Astrocyte (in vitro differentiated cells and primary cell): Measurements from ENCODE around the gene PUS10. TPM values are rescaled to one million over a fixed set of nuclear protein-coding genes. Genes with fewer than 3 reads are reported as not detected.

Experiments used
- DNase-seq: peaks from one replicate; pipeline ENCODE4 v3.0.0-alpha.2; 2010; ENCODE audit warnings: low read depth
- FAIRE-seq: peaks from 2 replicates; lab custom pipeline; 2011; peaks lifted over from hg19 to GRCh38; lab: Jason Lieb, UNC
- H2AFZ ChIP-seq: 2 replicates; pipeline ENCODE4 v1.6.0; 2012; ENCODE audit warnings: low read depth, low read length, inconsistent platforms
- H3K27ac ChIP-seq: 2 replicates; pipeline ENCODE4 v1.5.1; 2011; ENCODE audit warnings: low read depth, low read length, inconsistent platforms
- H3K27me3 ChIP-seq: 2 replicates; pipeline ENCODE4 v1.6.0; 2011; ENCODE audit warnings: low read length, inconsistent platforms; ENCODE audit not compliant: insufficient read depth
- H3K36me3 ChIP-seq: 2 replicates; pipeline ENCODE4 v1.5.1; 2011; ENCODE audit warnings: low read length, inconsistent platforms; ENCODE audit not compliant: insufficient read depth
- H3K4me1 ChIP-seq: 2 replicates; pipeline ENCODE4 v1.5.1; 2011; ENCODE audit warnings: low read length, inconsistent platforms; ENCODE audit not compliant: insufficient read depth
- H3K4me2 ChIP-seq: 2 replicates; pipeline ENCODE4 v1.6.0; 2012; ENCODE audit warnings: low read length, inconsistent platforms
- H3K4me3 ChIP-seq: 2 replicates; pipeline ENCODE4 v1.5.1; 2011; ENCODE audit warnings: low read depth, mild to moderate bottlenecking, low read length, inconsistent platforms; ENCODE audit not compliant: insufficient read depth
- H3K79me2 ChIP-seq: 2 replicates; pipeline ENCODE4 v1.6.0; 2012; ENCODE audit warnings: mild to moderate bottlenecking, low read length, inconsistent platforms; ENCODE audit not compliant: insufficient read depth
- H3K9ac ChIP-seq: 2 replicates; pipeline ENCODE4 v1.6.0; 2012; ENCODE audit warnings: mild to moderate bottlenecking, low read length, inconsistent platforms
- H3K9me3 ChIP-seq: 2 replicates; pipeline ENCODE4 v1.5.1; 2012; ENCODE audit warnings: low read depth, mild to moderate bottlenecking, low read length, inconsistent platforms; ENCODE audit not compliant: insufficient read depth
- H4K20me1 ChIP-seq: 2 replicates; pipeline ENCODE4 v1.6.0; 2012; ENCODE audit warnings: low read length, inconsistent platforms; ENCODE audit not compliant: insufficient read depth
- H3K27ac Mint-ChIP-seq: one replicate; pipeline ENCODE4 v1.8.0; 2021; ENCODE audit warnings: mild to moderate bottlenecking, mixed read lengths; ENCODE audit not compliant: unreplicated experiment
- H3K27me3 Mint-ChIP-seq: one replicate; pipeline ENCODE4 v1.8.0; 2021; ENCODE audit warnings: low read depth, mixed read lengths; ENCODE audit not compliant: unreplicated experiment
- H3K36me3 Mint-ChIP-seq: one replicate; pipeline ENCODE4 v1.8.0; 2021; ENCODE audit warnings: low read depth, mixed read lengths; ENCODE audit not compliant: unreplicated experiment
- H3K4me1 Mint-ChIP-seq: one replicate; pipeline ENCODE4 v1.8.0; 2021; ENCODE audit warnings: low read depth, mixed read lengths; ENCODE audit not compliant: unreplicated experiment
- H3K4me3 Mint-ChIP-seq: one replicate; pipeline ENCODE4 v1.8.0; 2021; ENCODE audit warnings: mild to moderate bottlenecking, moderate library complexity, mixed read lengths; ENCODE audit not compliant: unreplicated experiment
- H3K9me3 Mint-ChIP-seq: one replicate; pipeline ENCODE4 v1.8.0; 2021; ENCODE audit warnings: mild to moderate bottlenecking, mixed read lengths; ENCODE audit not compliant: unreplicated experiment
- EZH2 ChIP-seq: IDR thresholded peaks from 2 replicates; pipeline ENCODE4 v1.6.1; 2012; ENCODE audit warnings: mild to moderate bottlenecking, low read length, inconsistent platforms; ENCODE audit not compliant: insufficient read depth
- total RNA-seq: library from RNA; stranded (reverse); gene quantifications from 2 replicates; pipeline ENCODE4 v1.2.1, GENCODE V29; 2021
- TF ChIP-seq, protein P1 (sequence below): IDR thresholded peaks from 2 replicates; pipeline ENCODE4 v1.5.1; 2011; ENCODE audit warnings: low read depth, mild to moderate bottlenecking, inconsistent platforms, low read length, moderate library complexity; ENCODE audit not compliant: insufficient read depth

The PUS10 gene
- total RNA-seq, 1 donor from 2014 or later: 7.7 TPM

DNA sequence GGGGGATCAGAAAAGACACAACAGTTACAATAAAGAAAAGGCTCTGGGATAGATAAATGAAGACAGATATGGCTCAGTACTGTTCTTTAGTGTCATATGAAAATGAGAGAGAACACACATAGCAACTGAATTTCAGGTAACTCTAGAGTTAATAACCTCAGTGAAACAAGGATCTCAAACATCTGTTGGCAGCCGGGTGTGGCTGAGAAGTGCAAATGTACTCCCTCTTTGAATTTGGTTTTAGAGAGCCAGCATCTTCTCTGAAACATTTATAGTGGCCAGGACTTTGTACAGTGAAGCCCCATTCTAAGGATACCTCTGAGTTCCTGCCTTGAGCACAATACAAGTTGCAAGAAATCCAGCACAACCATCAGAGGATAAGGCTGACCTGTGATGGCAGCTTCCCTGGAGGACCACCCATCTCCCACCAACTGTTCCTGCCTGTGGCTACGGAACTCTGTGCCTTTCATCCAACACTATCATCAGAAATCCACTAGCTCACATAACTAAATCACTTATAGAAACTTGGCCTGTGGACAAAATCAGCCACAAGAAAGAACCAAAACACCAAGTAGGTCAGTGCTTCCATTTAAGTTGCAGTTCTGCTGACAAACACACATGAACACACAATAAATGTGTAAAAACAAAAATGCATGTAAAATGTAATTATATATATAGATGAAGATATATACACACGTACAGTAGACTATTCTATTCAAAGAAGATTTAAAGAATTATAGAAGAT is 37.8 kb downstream of the PUS10 start:
- no peak overlapping the region for H3K27ac Mint-ChIP-seq
- peaks cover 2% of the 10 kb centered on the region for H3K36me3 Mint-ChIP-seq
- TF ChIP-seq EZH2: no peak
- TF ChIP-seq, protein P1, sequence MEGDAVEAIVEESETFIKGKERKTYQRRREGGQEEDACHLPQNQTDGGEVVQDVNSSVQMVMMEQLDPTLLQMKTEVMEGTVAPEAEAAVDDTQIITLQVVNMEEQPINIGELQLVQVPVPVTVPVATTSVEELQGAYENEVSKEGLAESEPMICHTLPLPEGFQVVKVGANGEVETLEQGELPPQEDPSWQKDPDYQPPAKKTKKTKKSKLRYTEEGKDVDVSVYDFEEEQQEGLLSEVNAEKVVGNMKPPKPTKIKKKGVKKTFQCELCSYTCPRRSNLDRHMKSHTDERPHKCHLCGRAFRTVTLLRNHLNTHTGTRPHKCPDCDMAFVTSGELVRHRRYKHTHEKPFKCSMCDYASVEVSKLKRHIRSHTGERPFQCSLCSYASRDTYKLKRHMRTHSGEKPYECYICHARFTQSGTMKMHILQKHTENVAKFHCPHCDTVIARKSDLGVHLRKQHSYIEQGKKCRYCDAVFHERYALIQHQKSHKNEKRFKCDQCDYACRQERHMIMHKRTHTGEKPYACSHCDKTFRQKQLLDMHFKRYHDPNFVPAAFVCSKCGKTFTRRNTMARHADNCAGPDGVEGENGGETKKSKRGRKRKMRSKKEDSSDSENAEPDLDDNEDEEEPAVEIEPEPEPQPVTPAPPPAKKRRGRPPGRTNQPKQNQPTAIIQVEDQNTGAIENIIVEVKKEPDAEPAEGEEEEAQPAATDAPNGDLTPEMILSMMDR: no peak
- DNase-seq (no peak), FAIRE-seq (no peak)
- H3K9ac ChIP-seq: no peak overlapping the region
- H2AFZ ChIP-seq: no peak overlapping the region
- no peaks in the 10 kb centered on the region for H3K36me3 ChIP-seq
- H3K4me2 ChIP-seq: no peak overlapping the region
- no peaks in the 10 kb centered on the region for H3K9me3 Mint-ChIP-seq
- no peak overlapping the region for H3K4me3 Mint-ChIP-seq
- H3K27me3 Mint-ChIP-seq: no peaks in the 10 kb centered on the region
- H3K27ac ChIP-seq: no peak overlapping the region
- H3K4me1 ChIP-seq: no peaks in the 10 kb centered on the region
- no peaks in the 10 kb centered on the region for H3K79me2 ChIP-seq
- H3K9me3 ChIP-seq: no peaks in the 10 kb centered on the region
- H3K4me3 ChIP-seq: no peak overlapping the region
- peaks cover 4% of the 10 kb centered on the region for H3K4me1 Mint-ChIP-seq
- no peaks in the 10 kb centered on the region for H4K20me1 ChIP-seq
- H3K27me3 ChIP-seq: no peaks in the 10 kb centered on the region

DNA sequence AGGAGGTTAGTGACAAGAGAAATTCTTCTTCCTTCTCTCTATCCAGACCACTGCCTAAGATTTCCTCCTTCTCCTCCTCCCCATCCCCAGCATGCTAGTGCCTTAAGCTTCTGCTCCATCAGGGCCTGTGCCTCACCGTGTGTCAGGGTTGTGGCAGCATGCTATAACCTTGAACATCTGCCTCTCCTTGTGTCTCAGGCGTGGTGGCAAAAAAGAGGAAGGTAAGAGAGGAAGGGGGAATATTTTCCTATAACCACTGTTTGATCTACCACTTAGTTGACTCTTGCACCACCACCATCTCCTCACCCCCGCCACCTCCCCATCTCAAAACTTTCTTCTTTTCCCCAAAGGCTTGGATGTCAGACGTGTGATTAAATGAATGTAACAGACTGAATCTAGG is 38.8 kb downstream of the PUS10 start:
- Histone ChIP-seq H3K79me2 (no peaks in the 10 kb centered on the region), H3K27me3 (no peaks in the 10 kb centered on the region), H3K27ac (no peak overlapping the region), H3K9me3 (no peaks in the 10 kb centered on the region), H3K9ac (no peak overlapping the region), H4K20me1 (no peaks in the 10 kb centered on the region), H2AFZ (no peak overlapping the region), H3K4me3 (no peak overlapping the region), H3K4me2 (no peak overlapping the region), H3K36me3 (no peaks in the 10 kb centered on the region), H3K4me1 (no peaks in the 10 kb centered on the region)
- H3K36me3 Mint-ChIP-seq: peaks cover 2% of the 10 kb centered on the region
- FAIRE-seq (no peak), DNase-seq (no peak)
- H3K9me3 Mint-ChIP-seq: no peaks in the 10 kb centered on the region
- no peak overlapping the region for H3K4me3 Mint-ChIP-seq
- TF ChIP-seq EZH2: no peak
- TF ChIP-seq, protein P1: no peak
- H3K27me3 Mint-ChIP-seq: no peaks in the 10 kb centered on the region
- no peak overlapping the region for H3K27ac Mint-ChIP-seq
- H3K4me1 Mint-ChIP-seq: peaks cover 4% of the 10 kb centered on the region

DNA sequence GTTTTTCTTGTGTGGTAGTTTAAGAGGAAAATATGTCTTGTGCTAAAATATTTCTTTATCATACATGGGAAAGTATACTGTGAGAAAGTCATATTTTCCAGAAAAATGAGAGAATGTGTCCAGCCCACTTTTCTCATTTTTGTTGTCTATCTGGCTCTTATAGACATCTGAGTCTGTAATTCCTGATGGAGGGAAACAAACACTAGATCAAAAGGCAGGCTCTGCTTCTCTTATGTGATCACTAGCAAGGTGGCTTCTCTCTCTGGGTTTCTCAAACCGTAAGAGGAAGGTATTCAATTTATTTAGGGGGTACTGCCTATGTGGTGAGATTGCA is 40.5 kb downstream of the PUS10 start:
- H3K4me3 Mint-ChIP-seq: no peak overlapping the region
- peaks cover 4% of the 10 kb centered on the region for H3K4me1 Mint-ChIP-seq
- H3K36me3 Mint-ChIP-seq: peaks cover 4% of the 10 kb centered on the region
- H4K20me1 ChIP-seq: no peaks in the 10 kb centered on the region
- H3K4me2 ChIP-seq: no peak overlapping the region
- no peak overlapping the region for H3K27ac Mint-ChIP-seq
- no peaks in the 10 kb centered on the region for H3K79me2 ChIP-seq
- H3K27me3 ChIP-seq: no peaks in the 10 kb centered on the region
- TF ChIP-seq, protein P1: no peak
- DNase-seq: no peak
- H3K9me3 ChIP-seq: no peaks in the 10 kb centered on the region
- FAIRE-seq: no peak
- H3K9ac ChIP-seq: no peak overlapping the region
- no peaks in the 10 kb centered on the region for H3K4me1 ChIP-seq
- no peak overlapping the region for H3K27ac ChIP-seq
- no peak overlapping the region for H3K4me3 ChIP-seq
- no peaks in the 10 kb centered on the region for H3K9me3 Mint-ChIP-seq
- no peak overlapping the region for H2AFZ ChIP-seq
- no peaks in the 10 kb centered on the region for H3K36me3 ChIP-seq
- H3K27me3 Mint-ChIP-seq: no peaks in the 10 kb centered on the region
